Fibroblast of the aortic adventitia (primary cell): Measurements from ENCODE around the gene PMP22. TPM values are rescaled to one million over a fixed set of nuclear protein-coding genes. Genes with fewer than 3 reads are reported as not detected.

ENCODE experiments used
- DNase-seq: peaks from one replicate; pipeline ENCODE4 v3.0.0-alpha.2; 2010; ENCODE audit warnings: low read depth
- H3K4me3 ChIP-seq: 2 replicates; pipeline ENCODE4 v1.5.1; 2011; ENCODE audit warnings: low read depth, mild to moderate bottlenecking, control low read depth, low read length, moderate library complexity
- CTCF ChIP-seq: IDR thresholded peaks from 2 replicates; pipeline ENCODE4 v1.5.1; 2011; ENCODE audit warnings: mild to moderate bottlenecking, low read length, control low read depth, inconsistent platforms; ENCODE audit not compliant: insufficient read depth
- total RNA-seq: library from RNA; depleted of rRNA; stranded (reverse); fragments of >200 nt; gene quantifications from 2 replicates; pipeline ENCODE4 v1.2.3, GENCODE V29; 2012; ENCODE audit warnings: low replicate concordance

The PMP22 gene
- total RNA-seq, 1 donor = 111 TPM

GRCh38 chr17:15264542-15264941 is 584 bp downstream of the PMP22 start:
- DNase-seq = no peak
- peak overlapping the region; percentile 72 for H3K4me3 ChIP-seq
- TF ChIP-seq CTCF = no peak

- peak overlapping the region; percentile 96 for H3K4me3 ChIP-seq
- DNase-seq = no peak
- TF ChIP-seq CTCF = no peak
Measured at GRCh38 chr17:15263680-15264079, 1.4 kb downstream of the PMP22 start.

GRCh38 chr17:15263206-15263579 is 1.9 kb downstream of the PMP22 start:
- peak; percentile 97 for DNase-seq
- no peak for TF ChIP-seq CTCF

GRCh38 chr17:15262291-15263205 is 2.6 kb downstream of the PMP22 start:
- peak; percentile 47 for TF ChIP-seq CTCF
- peak; percentile 94 for DNase-seq
- H3K4me3 ChIP-seq = peak overlapping the region; percentile 96

More at GRCh38 chr17:15263206-15263579, 1.9 kb downstream of the PMP22 start:
- peak overlapping the region; percentile 96 for H3K4me3 ChIP-seq

GRCh38 chr17:15261802-15262290 is 3.3 kb downstream of the PMP22 start:
- no peak for TF ChIP-seq CTCF
- peak; percentile 37 for DNase-seq
- H3K4me3 ChIP-seq = peak overlapping the region; percentile 96

GRCh38 chr17:15261258-15261801 is 3.8 kb downstream of the PMP22 start:
- peak overlapping the region; percentile 96 for H3K4me3 ChIP-seq
- peak; percentile 54 for TF ChIP-seq CTCF
- peak; percentile 63 for DNase-seq
